ENCODE data around the gene AOC1.

AOC1 gene

DNA sequence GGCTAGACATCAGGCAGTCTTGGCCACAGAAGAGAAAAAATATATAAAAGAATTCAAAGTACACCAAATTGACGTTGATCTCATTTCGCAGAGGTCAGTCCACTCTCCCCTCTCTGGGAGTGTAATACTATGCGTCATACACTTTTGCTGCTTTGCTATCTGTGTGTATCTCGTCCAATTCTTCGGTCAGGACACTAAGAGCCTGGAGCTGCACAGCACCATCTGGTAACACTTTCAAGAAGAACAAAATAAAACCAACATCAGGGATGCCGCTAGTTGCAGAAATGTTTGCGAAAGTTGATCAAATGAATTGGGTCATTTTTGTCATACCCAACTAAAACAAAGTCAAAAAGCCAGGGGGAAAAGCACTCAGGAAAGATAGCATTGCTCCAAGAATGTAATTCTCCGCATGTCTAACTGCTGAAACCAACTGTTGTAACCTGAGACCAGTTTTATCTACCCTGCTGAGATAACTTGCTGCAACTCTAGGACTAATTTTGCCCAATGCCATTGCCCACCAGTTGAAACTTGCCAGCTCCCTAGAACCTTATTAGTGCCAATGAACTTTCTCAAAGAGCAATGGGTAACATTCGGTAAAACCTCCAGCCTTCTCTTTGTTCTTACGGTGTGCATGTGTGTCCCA is 28.7 kb upstream of the AOC1 start:
- no peak for DNase-seq
- POLR2A ChIA-PET = no interaction called here
- no peaks in the 10 kb centered on the region for H3K36me3 ChIP-seq (ENCODE audit: control insufficient read depth in 4 of 4, insufficient read depth in 4 of 4, low read length in 3 of 4)
- peaks cover 0 to 8% (median 3%) of the 10 kb centered on the region in 5 experiments for H3K27me3 ChIP-seq (replicated peaks in 2 of 5; ENCODE audit: control insufficient read depth in 4 of 5, insufficient read depth in 5 of 5, low read length in 4 of 5)
- H3K4me3 ChIP-seq (ENCODE audit: control insufficient read depth in 1 of 7, extremely low read depth in 1 of 7, insufficient read depth in 4 of 7, low read depth in 2 of 7, low read length in 6 of 7) = no peak overlapping the region
- H3K4me1 ChIP-seq (ENCODE audit: control extremely low read depth in 1 of 4, control insufficient read depth in 4 of 4, insufficient read depth in 4 of 4, low read length in 3 of 4) = no peaks in the 10 kb centered on the region
- H3K9me3 ChIP-seq (ENCODE audit: control extremely low read depth in 1 of 5, control insufficient read depth in 4 of 5, insufficient read depth in 2 of 5, low read depth in 1 of 5, low read length in 4 of 5) = peaks cover 0 to 3% (median 0%) of the 10 kb centered on the region in 5 experiments
- 97% methylated on average over 10 of the region's 10 CpGs for WGBS (ENCODE audit: insufficient coverage)
- H3K27ac ChIP-seq (ENCODE audit: insufficient read depth in 1 of 2, low read depth in 1 of 2, low read length in 2 of 2, poor library complexity in 1 of 2, severe bottlenecking in 2 of 2) = no peak overlapping the region
- CTCF ChIA-PET = interaction anchor here (0.8 to 0.9 kb wide), 2 partner anchors 13 to 42 kb away, joined by 3 read pairs; no protein-coding TSS in a partner anchor

DNA sequence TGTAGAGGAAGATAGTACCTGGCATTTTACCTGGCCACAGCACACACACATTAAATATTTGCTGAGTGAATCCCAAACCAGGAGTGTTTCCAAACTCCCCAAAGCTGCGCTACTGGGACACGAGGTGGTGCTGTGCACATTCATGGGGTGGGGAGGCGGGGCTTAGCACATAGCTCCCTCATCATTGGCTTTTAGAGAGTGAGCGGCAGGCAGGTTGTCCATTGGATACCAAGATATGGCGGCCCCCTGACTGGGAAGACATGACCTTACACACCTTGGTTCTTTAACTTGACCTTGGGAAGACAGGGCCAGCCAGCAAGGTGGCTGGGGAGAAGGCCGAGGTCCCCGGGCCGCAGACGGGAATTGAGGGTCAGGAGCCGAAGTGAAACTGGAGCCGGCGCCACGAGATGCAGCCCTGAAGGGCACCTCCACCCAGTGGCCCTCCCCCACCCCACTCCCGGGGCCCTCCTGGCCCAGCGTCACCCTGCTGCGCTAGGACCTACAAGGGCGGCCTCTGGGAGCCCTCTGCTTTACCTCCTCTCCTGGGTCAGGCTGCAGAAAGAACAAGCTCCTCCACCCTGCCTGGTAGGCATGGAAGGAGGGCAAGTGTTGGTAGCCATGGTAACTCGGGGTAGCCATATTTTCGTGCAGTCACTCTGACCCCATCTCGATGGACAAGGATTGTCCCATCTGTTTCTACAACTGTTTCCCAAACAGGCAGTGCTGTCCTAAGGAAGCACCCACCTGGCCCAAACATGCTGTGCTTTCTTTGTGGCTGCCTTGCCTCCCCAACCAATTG is 27.7 kb upstream of the AOC1 start:
- POLR2A ChIA-PET = no interaction called here
- Histone ChIP-seq H3K36me3 (ENCODE audit: control insufficient read depth in 4 of 4, insufficient read depth in 4 of 4, low read length in 3 of 4) (no peaks in the 10 kb centered on the region), H3K27ac (ENCODE audit: insufficient read depth in 1 of 2, low read depth in 1 of 2, low read length in 2 of 2, poor library complexity in 1 of 2, severe bottlenecking in 2 of 2) (no peak overlapping the region), H3K4me3 (ENCODE audit: control insufficient read depth in 1 of 7, extremely low read depth in 1 of 7, insufficient read depth in 4 of 7, low read depth in 2 of 7, low read length in 6 of 7) (no peak overlapping the region), H3K9me3 (ENCODE audit: control extremely low read depth in 1 of 5, control insufficient read depth in 4 of 5, insufficient read depth in 2 of 5, low read depth in 1 of 5, low read length in 4 of 5) (peaks cover 0 to 3% (median 0%) of the 10 kb centered on the region in 5 experiments), H3K27me3 (replicated peaks in 2 of 5; ENCODE audit: control insufficient read depth in 4 of 5, insufficient read depth in 5 of 5, low read length in 4 of 5) (peaks cover 0 to 11% (median 3%) of the 10 kb centered on the region in 5 experiments), H3K4me1 (ENCODE audit: control extremely low read depth in 1 of 4, control insufficient read depth in 4 of 4, insufficient read depth in 4 of 4, low read length in 3 of 4) (no peaks in the 10 kb centered on the region)
- WGBS (ENCODE audit: insufficient coverage) = 98% methylated on average over 20 of the region's 20 CpGs
- no peak for DNase-seq
- CTCF ChIA-PET = interaction anchor here (0.8 to 1.1 kb wide), 4 partner anchors 12 to 129 kb away, joined by 3 read pairs; no protein-coding TSS in a partner anchor

DNA sequence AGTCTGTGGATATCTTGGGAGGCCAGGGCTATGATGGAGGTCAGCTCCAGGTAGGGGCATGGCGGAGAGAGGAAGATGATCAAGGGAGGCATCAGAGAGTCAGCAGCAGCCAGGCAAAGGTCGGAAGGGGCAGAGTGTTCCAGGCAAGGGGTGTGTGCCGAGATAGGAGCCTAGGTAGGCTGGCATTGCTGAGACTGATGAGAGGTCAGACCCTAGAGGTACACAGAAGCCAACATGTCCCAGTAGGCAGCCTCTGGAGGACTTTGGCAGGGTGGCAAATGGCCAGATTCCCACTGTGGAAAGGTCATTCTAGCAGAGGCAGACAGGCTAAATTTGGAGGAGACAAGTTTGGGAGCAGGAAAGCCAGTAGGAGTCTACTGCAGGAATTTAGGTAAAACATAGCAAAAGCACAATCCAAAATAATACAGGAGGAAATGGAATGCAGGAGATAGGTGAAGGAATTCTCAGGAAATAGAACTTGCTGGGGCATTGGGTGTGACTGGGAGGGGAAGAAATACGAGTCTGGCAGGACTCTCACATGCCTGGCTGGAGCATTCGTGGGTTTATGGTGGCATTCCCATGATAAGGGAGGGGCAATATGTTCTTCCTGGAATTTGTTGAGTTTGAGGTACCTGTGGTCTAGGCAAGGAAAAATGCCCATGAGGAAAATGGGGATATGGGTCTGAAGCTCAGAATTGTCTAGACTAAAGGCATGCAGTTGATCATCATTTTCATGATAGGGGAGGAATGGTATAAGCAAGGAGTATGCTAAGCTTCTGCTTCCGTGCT is 26.1 kb upstream of the AOC1 start:
- Histone ChIP-seq H3K4me1 (ENCODE audit: control extremely low read depth in 1 of 4, control insufficient read depth in 4 of 4, insufficient read depth in 4 of 4, low read length in 3 of 4) (no peaks in the 10 kb centered on the region), H3K4me3 (ENCODE audit: control insufficient read depth in 1 of 7, extremely low read depth in 1 of 7, insufficient read depth in 4 of 7, low read depth in 2 of 7, low read length in 6 of 7) (no peak overlapping the region), H3K36me3 (ENCODE audit: control insufficient read depth in 4 of 4, insufficient read depth in 4 of 4, low read length in 3 of 4) (no peaks in the 10 kb centered on the region), H3K27ac (ENCODE audit: insufficient read depth in 1 of 2, low read depth in 1 of 2, low read length in 2 of 2, poor library complexity in 1 of 2, severe bottlenecking in 2 of 2) (no peak overlapping the region), H3K9me3 (ENCODE audit: control extremely low read depth in 1 of 5, control insufficient read depth in 4 of 5, insufficient read depth in 2 of 5, low read depth in 1 of 5, low read length in 4 of 5) (peaks cover 0 to 3% (median 0%) of the 10 kb centered on the region in 5 experiments), H3K27me3 (replicated peaks in 2 of 5; ENCODE audit: control insufficient read depth in 4 of 5, insufficient read depth in 5 of 5, low read length in 4 of 5) (peaks cover 0 to 11% (median 3%) of the 10 kb centered on the region in 5 experiments)
- no peak for DNase-seq
- 93% methylated on average over 6 of the region's 6 CpGs for WGBS (ENCODE audit: insufficient coverage)
- ChIA-PET CTCF (interaction anchor here (0.6 kb wide), 1 partner anchor 12 kb away, joined by 3 read pairs; no protein-coding TSS in a partner anchor), POLR2A (no interaction called here)

DNA sequence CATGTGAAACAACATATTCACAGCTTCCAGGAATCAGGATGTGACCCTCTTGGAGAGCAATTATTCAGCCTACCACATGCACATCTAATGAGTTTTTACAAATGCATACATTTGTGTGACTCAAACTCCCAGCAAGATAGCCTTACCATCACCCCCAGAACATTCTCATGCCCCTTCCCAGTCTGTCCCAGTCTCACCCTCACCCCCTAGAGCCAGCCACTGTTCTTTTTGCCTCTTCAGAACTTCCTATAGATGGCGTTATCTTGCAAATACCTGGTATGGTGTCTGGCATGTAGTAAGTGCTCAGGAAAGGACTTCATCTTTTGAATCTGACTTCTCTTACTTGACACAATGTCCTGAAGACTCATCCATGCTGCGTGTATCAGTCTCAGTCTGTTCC is 23.9 kb upstream of the AOC1 start:
- Histone ChIP-seq H3K4me3 (ENCODE audit: control insufficient read depth in 1 of 7, extremely low read depth in 1 of 7, insufficient read depth in 4 of 7, low read depth in 2 of 7, low read length in 6 of 7) (no peak overlapping the region), H3K36me3 (ENCODE audit: control insufficient read depth in 4 of 4, insufficient read depth in 4 of 4, low read length in 3 of 4) (no peaks in the 10 kb centered on the region), H3K27ac (ENCODE audit: insufficient read depth in 1 of 2, low read depth in 1 of 2, low read length in 2 of 2, poor library complexity in 1 of 2, severe bottlenecking in 2 of 2) (no peak overlapping the region), H3K9me3 (ENCODE audit: control extremely low read depth in 1 of 5, control insufficient read depth in 4 of 5, insufficient read depth in 2 of 5, low read depth in 1 of 5, low read length in 4 of 5) (no peaks in the 10 kb centered on the region), H3K27me3 (replicated peaks in 2 of 5; ENCODE audit: control insufficient read depth in 4 of 5, insufficient read depth in 5 of 5, low read length in 4 of 5) (peaks cover 0 to 11% (median 3%) of the 10 kb centered on the region in 5 experiments), H3K4me1 (ENCODE audit: control extremely low read depth in 1 of 4, control insufficient read depth in 4 of 4, insufficient read depth in 4 of 4, low read length in 3 of 4) (no peaks in the 10 kb centered on the region)
- DNase-seq = no peak
- WGBS (ENCODE audit: insufficient coverage) = 100% methylated on average over 1 of the region's 2 CpGs
- POLR2A ChIA-PET = no interaction called here
- CTCF ChIA-PET = no interaction called here

DNA sequence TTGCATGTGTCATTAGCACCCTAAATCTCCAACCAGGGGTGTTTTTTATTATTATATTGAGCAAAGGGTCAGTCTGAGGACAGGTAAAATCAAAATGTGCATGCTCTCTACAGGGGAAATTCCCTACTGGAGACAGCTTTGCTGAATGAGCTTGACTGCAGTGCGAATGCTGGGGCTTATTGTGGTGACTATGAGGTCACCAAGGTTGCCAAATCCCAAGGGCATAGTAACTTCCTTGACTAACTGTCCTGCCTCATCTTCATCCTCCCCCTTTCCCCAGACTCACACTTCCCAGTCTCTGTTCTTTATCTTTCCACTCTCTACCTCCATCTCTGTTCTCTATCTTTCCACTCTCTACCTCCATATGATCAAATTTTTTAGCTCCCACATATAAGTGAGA is 22.9 kb upstream of the AOC1 start:
- 100% methylated on average over 1 of the region's 1 CpG for WGBS (ENCODE audit: insufficient coverage)
- H3K36me3 ChIP-seq (ENCODE audit: control insufficient read depth in 4 of 4, insufficient read depth in 4 of 4, low read length in 3 of 4) = no peaks in the 10 kb centered on the region
- H3K27me3 ChIP-seq (replicated peaks in 2 of 5; ENCODE audit: control insufficient read depth in 4 of 5, insufficient read depth in 5 of 5, low read length in 4 of 5) = peaks cover 0 to 11% (median 3%) of the 10 kb centered on the region in 5 experiments
- no peak overlapping the region for H3K4me3 ChIP-seq (ENCODE audit: control insufficient read depth in 1 of 7, extremely low read depth in 1 of 7, insufficient read depth in 4 of 7, low read depth in 2 of 7, low read length in 6 of 7)
- no peak overlapping the region for H3K27ac ChIP-seq (ENCODE audit: insufficient read depth in 1 of 2, low read depth in 1 of 2, low read length in 2 of 2, poor library complexity in 1 of 2, severe bottlenecking in 2 of 2)
- H3K9me3 ChIP-seq (ENCODE audit: control extremely low read depth in 1 of 5, control insufficient read depth in 4 of 5, insufficient read depth in 2 of 5, low read depth in 1 of 5, low read length in 4 of 5) = no peaks in the 10 kb centered on the region
- DNase-seq = no peak
- ChIA-PET CTCF (interaction anchor here (0.8 kb wide), 1 partner anchor 57 kb away, joined by 3 read pairs; no protein-coding TSS in a partner anchor), POLR2A (no interaction called here)
- H3K4me1 ChIP-seq (ENCODE audit: control extremely low read depth in 1 of 4, control insufficient read depth in 4 of 4, insufficient read depth in 4 of 4, low read length in 3 of 4) = no peaks in the 10 kb centered on the region

DNA sequence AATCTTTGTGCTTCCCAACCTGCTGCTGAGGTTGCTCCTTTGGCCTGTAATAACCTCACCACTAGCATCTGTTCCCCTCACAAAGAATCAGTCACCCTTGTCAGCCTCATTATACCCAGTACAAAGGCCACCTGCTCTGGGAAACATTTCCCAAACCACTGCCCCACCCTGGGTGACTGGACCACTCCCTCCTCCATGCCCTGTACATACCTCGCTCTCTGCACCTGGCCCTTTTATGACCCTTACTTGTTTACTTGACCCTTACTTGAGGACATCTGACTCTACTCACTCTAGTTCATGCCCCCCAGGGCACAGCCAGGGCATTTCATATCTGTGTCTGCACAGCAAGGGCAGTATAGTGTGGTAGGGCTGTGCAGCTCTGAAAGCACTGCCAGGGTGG is 21.4 kb upstream of the AOC1 start:
- Histone ChIP-seq H3K27ac (ENCODE audit: insufficient read depth in 1 of 2, low read depth in 1 of 2, low read length in 2 of 2, poor library complexity in 1 of 2, severe bottlenecking in 2 of 2) (no peak overlapping the region), H3K4me1 (ENCODE audit: control extremely low read depth in 1 of 4, control insufficient read depth in 4 of 4, insufficient read depth in 4 of 4, low read length in 3 of 4) (no peaks in the 10 kb centered on the region), H3K4me3 (ENCODE audit: control insufficient read depth in 1 of 7, extremely low read depth in 1 of 7, insufficient read depth in 4 of 7, low read depth in 2 of 7, low read length in 6 of 7) (no peak overlapping the region), H3K9me3 (ENCODE audit: control extremely low read depth in 1 of 5, control insufficient read depth in 4 of 5, insufficient read depth in 2 of 5, low read depth in 1 of 5, low read length in 4 of 5) (no peaks in the 10 kb centered on the region), H3K36me3 (ENCODE audit: control insufficient read depth in 4 of 4, insufficient read depth in 4 of 4, low read length in 3 of 4) (no peaks in the 10 kb centered on the region), H3K27me3 (replicated peaks in 2 of 5; ENCODE audit: control insufficient read depth in 4 of 5, insufficient read depth in 5 of 5, low read length in 4 of 5) (peaks cover 0 to 11% (median 4%) of the 10 kb centered on the region in 5 experiments)
- DNase-seq = no peak
- ChIA-PET CTCF (no interaction called here), POLR2A (no interaction called here)
- 50% methylated on average over 1 of the region's 1 CpG for WGBS (ENCODE audit: insufficient coverage)

All from common myeloid progenitor, CD34-positive (primary cell).